GM18861 (cell line): ENCODE measurements around the gene TTC16.
"Not testable (repeated sequence)": the region's sequence is repeated elsewhere in the genome, so short reads cannot be mapped to it uniquely, and the experiment has no call there.

Experiments
- ATAC-seq: cut with Tn5 transposase; IDR thresholded peaks from one replicate; pipeline ENCODE4 v1.9.1; 2021; ENCODE audit not compliant: unreplicated experiment

Gene TTC16

DNA sequence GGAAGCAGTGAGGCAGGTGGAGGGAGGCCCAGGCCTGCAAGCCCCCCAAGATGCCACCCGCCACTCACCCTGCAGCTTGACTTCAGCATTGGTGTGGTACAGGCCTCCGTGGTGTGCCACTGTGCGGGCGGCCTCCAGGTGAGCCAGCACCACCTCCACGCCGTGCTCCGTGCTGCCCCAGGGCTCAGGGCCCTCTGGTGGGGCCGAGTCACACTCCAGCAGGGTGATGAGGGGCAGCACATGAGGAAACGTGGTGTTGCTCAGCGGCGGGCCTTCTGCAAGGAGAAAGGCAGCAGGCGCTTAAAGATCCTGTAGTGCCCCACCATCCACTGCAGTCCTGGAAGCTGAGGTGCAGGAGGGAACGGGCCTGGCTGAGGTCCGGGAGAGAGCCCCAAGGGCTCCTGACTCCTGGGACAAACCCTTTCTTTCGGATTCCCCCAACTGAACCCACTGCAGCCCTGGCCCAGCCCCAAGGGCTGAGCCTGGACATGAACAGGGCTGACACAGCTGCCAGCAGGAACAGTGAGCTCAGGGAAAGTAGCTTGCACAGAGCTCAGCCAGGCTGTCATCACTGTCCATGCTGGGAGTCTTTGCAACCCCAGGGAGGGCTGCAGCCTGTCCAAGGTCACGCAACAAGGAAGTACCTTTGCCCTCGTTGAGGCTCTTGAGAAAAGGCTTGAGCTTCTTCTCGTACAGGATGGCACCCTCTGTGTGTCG is 23.9 kb downstream of the TTC16 start:
- no peak for ATAC-seq

DNA sequence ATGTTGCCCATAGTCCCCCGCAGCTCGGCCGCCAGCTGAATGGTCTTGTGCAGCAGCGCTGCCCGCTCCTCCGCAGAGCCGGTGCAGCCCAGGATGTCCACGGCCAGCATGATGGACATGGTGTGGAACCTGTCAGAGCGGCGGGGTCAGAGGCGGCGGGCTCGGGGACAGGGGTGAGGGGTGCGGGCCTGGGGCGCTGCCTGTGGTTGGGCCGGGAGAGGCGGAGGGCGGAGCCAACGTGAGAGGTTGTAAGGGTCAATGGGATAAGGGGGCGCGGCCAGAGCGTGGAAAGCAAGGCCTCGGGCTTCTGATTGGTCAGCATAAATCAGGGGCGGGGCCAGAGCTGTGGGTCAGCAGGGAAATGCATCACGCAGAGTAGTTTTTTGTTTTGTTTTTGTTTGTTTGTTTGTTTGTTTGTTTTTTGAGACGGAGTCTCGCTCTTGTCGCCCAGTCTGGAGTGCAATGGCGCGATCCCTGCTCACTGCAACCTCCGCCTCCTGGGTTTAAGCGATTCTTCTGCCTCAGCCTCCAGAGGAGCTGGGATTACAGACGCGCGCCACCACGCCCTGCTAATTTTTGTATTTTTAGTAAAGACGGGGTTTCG is 26.1 kb downstream of the TTC16 start:
- ATAC-seq: no peak

DNA sequence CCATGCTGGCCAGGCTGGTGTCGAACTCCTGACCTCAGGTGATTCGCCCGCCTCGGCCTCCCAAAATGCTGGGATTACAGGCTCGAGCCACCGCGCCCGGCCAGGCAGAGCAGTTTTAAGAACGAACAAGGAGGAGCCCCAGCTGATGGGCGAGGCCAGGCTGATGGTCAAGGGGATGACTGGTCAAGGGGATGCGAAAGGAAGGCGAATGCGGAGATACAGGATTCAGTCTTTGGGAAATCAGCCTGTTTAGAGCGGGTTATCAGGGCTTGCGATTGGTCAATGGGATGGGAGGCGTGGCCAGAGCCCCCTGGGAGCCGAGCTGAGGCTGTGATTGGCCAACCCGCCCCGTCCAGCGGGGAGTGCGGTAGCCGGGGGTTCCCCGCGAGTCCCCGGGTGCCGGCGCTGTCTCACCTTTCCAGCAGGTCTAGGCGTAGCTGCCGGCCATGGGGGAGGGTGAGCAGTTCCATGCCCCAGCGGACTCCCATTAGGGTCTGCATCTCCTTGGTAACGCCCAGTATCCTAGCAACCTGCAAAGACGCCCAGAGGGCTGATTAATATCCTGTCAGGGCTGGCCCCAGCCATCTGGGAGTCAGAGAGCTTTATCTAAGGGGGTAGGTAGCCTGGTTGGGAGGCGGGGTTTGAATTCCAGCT is 26.7 kb downstream of the TTC16 start:
- ATAC-seq: no peak

DNA sequence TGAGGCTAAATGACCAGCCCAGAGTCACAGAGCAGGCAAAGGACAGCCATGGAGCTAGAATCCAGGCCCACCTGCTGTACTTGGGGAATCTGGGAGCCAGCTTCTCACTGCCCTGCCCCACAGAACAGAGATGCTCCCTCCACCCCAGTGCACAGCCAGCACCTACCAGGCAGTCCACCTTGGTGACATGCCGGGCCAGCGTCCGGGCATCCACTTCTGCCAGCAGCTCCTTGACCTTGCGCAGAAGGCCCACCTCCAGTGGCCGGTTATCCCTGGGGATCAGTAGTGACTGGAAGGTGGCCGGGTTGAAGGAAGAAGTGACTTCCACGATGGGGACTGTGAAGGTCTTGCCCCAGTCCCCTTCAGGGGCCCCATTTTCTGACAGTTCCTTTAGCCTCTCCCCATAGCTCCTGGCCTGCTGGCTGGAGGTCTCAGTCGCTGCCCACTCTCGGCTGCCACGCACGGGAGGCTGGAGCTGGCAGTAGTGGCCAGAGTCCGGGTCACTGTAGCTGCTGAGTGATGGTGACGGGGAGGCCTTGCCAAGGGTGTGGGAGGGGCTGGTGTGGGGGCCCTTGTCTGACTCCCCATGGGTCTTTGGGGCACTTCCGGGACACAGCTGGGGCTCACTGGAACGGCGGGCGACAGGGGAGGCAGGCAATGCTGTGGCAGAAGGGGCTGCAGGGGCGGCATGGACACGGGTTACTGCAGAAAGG is 28.7 kb downstream of the TTC16 start:
- ATAC-seq: no peak

DNA sequence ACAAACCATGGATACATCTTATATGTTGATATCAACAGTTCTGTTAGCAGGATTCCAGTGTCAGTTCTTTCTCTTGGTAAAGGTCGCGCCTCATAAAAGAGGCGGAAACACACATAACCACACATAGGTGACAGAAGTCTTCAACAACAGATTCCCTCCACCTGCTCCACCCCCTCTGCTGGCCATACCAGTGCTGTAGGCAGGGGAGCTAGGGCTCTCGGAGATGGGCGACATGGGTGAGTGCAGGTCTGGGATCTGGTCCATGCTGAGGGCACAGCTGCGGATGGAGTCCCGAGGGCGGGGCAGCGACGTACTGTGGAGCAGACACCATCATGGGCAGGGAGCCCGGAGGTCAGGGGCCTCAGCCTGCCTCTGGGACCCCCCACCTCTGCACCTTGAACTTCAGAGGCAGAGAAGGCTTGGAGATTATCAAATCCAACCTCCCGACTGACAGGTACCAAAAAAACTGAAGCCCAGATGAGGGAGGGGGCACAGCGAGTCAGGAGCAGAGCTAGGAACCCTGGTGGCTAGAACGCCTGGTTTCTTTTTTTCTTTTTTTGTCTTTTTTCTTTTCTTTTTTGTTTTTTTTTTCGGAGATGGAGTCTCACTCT is 31.2 kb downstream of the TTC16 start:
- ATAC-seq: no peak

DNA sequence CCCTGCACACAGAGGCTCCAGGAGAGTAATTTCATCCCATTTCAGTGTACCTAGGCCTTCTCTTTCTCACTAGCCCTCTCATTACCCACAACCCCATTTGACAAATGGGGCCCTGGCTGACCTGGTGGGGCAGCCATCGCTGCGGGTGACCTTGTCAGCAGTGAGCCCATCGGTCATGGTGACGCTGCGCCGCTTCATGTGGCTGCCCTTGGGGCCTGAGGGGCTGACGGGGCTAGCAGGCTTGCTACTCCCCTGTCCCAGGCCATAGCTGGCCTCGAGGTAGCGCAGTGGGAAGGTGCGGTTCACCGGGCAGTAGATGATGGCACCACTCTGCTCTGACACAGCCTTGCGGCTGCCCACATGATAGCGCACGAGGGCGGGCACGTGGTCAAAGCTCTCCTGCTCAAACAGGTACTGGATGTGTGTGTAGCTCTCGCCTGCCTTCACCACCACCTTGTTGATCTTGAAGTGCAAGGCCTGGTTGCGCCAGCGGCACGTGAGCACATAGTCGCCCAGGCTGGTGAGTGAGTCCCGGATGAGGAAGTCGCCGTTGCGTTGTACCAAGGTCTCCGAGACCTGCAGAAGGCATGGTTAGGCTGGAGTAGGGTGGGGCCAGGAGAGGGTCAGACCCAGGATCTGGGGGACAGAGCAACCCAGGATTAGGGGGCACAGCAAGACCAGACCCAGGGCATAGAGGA is 33.4 kb downstream of the TTC16 start:
- ATAC-seq: no peak

DNA sequence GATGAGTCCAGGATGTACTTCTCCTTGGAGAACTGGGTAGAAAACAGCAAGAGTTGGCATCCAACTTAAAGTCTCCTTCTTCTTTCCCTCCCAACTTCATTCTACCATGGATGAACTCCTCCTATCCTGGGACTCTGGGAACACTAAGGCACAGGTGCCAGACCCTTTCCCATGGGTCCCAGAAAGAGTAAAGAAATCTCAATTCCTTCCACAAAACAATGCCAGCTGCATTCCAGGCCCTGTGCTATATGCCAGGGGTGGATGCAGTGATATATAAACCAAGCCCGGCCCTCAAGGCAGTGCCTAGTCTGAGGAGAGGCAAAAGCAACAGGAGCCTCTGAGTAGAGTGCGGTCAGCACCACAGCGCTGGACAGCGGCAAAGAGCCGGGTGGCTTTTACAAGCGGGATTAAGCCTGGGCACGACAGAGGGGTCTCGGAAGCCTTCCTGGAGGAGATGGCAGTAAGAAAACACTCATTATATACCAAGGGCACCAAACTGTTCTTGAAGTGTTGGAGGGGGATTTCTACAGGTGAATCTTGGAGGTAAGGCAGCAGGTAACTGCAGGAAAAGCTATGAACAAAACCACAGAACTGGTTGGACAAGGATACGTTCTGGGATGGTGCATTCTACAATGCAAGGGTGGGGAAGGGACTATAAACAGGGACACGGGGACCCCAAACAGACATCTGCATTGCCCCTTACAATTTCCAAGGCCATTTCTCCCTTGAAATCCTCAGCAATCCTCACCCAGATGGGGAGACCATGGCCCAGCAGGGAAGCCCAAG is 35.6 kb downstream of the TTC16 start:
- no peak for ATAC-seq

DNA sequence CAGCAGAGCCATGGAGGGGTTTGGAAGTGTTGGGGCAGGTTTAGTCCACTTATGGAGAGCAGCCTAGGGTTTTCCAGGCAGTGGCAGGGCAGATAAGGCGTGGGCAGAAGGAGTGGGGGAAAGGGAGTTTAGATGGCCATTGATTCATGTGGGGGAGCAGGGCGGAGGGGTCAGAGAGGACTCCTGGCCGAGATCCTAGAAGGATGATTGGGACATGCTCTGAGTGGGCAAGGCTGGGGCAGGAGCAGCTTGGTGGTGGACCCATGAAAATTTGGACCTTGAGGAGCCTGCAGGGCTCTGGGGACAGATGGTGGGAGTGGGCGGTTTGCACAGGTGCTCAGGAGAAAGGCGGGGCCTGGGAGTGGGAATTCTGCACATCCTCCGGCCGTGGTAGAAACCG is 37.3 kb downstream of the TTC16 start:
- no peak for ATAC-seq

DNA sequence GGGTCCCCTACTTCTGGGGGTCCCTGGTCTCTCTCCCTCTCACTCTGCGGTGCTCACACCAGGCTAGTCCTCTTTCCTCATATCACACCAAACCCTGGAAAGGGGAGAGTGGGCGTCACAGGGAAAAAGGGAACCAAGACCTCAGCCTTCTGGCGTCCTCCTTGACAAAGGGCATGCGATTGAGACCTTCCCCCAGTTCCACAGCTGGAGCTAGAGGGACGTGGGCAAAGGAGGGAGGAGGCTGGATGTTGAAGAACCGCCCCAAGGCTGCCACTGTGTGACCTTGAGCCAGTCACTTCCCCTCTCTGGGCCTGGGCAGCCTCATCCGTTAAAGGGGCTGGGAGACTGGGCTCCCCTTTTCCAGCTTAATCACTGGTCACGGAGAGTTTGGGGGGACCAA is 37.7 kb downstream of the TTC16 start:
- ATAC-seq: no peak

DNA sequence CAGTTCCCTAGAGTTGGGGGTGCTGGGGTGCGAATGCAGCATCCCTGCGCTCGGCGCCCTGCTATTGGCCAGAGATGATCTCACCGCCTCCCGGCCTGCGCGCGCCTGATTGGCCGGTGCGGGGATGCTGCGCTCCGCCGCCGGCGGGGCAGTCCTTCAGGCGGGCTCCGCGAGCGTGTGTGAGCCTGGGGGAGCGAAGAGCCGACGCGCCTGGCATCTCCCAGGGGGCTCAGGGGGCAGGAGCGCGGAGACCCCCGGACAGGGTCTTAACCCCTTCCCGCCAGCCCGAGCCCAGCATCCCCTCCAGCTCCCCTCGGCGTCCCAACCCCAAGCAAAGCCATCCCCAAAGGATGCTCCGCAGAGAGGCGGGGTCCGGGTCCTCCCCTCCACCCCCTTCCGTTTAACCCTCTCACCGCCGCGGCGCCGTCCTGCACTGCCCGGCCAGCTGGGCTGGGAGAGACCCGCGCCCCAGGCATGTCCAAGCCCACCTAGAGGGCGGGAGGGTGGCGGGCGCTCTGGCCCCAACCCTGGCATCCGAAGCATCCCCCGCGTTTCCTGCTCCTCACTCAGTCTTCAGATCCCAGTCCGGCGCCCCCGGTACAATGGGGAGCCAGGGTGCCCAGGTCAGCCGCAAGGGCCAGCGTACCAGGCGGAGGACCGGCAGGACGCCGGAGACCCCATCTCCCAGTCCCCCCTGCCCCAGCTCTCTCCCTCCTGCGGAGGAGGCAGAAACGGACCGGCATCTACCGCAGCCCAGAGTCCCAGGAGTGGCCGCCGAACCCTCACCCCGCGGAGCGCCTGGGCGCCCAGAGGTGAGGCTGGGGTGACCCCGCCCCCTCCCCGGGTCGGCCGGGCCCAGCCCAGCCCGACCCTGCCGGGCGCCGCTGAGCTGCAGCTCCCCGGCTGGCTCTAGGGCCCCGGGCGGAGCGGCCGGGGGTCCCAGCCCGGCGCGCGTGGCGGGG is 38.5 kb downstream of the TTC16 start:
- no peak for ATAC-seq

DNA sequence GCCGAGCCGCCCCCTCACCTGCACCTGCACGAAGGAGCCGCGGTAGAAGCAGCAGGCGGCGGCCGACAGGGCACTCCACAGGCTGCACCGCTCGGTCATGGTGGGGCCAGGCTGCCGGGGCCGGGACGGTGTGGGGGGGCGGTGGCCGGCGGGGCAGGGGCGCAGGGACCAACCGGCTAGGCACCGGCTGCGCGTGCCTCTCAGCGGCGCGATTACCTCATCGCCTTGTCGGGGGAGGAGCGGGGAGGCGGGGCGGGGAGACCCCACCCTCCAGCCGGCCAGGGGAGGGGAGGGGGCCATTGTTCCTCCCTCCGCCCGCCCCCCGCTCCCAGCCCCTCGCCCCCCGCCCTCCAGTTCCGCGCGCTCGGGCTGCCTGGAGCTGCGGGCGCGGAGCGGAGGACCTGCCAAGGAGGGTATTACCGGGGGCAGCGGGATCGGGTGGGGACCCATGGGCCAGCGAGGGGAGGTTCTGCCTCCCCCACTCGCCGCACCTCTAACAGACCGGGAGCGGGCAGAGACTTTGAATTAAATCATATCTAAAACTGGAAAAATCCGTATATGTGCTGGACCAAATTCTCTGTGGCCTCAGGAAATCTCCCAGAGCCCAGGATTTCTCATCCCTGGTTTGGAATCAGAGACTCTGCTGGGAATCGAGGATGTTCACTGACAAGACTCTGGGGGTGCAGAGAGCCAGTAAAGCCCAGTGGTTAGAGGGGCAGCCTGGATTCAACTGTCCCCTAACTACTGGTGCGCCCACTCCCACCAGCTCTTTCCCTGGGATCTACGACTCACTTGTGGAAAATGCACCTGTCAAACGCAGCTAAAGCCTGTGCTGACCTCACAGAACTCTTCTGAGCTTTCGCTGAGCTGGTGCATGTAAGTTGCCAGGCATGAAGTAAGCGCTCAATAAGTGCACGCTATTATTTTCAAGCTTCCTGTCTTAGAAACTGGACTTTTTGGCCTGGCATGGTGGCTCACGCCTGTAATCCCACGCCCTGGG is 39.5 kb downstream of the TTC16 start:
- no peak for ATAC-seq

DNA sequence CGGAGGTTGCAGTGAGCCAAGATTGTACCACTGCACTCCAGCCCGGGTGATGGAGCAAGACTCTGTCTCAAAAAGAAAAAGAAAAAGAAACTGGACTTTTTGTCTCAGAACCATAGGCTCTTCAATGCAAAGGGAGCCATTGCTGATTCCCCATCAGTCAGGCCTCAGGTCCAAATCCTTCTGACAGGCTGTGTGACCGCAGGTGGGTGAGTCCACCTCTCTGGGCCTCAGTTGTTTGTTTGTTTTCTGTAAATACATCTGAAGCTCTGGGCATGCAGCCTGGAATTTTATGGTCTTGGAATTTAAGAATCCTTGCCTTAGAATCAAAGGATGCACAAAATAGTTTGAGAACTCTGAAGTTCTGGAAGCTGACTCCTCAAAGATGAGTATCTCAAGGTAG is 40.4 kb downstream of the TTC16 start:
- no peak for ATAC-seq

DNA sequence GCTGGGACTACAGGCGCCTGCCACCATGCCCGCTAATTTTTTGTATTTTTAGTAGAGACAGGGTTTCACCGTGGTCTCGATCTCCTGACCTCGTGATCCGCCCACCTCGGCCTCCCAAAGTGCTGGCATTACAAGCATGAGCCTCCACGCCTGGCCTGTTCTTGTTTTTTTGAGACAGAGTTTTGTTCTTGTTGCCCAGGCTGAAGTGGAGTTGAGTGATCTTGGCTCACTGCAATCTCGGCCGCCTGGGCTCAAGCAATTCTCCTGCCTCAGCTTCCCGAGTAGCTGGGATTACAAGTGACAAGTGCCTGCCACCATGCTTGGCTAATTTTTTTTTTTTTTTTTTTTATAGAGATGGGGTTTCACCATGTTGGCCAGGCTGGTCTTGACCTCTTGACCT is 40.9 kb downstream of the TTC16 start:
- not testable (repeated sequence) for ATAC-seq

DNA sequence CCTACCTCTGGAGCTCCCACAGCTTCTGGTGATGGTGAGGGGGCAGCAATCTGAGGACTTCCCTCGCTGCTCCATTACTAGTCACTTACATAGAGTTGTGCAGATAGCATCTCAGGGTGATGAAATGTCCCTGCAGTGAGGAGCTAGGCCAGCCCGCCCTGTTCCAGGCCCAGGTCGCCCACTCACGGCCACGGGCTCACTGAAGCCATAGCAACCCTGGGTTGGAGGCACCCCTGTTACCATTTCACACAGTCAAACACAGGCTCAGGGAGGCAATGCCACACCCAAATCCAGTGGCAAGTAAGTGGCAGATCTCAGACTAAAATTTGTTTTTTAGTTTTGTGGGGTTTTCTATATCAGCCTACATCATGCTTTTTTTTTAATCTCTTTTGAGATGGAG is 43.0 kb downstream of the TTC16 start:
- no peak for ATAC-seq

DNA sequence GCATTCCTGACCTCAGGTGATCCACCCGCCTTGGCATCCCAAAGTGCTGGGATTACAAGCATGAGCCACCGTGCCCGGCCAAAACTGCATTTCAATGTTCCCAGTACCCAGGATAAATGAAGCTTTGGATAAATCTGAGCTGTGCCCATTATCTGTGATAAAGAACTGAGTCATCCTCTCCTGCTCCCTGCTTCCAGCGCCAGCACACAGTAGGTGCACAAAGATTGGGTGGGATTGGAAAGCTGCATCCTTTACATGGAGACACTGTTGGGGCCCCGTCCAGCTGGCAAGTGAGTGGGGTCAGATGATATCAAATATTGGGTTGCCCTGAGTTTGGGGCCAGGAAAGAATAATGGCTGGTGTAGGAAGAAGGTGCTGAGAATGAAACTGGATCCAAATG is 45.2 kb downstream of the TTC16 start:
- no peak for ATAC-seq

DNA sequence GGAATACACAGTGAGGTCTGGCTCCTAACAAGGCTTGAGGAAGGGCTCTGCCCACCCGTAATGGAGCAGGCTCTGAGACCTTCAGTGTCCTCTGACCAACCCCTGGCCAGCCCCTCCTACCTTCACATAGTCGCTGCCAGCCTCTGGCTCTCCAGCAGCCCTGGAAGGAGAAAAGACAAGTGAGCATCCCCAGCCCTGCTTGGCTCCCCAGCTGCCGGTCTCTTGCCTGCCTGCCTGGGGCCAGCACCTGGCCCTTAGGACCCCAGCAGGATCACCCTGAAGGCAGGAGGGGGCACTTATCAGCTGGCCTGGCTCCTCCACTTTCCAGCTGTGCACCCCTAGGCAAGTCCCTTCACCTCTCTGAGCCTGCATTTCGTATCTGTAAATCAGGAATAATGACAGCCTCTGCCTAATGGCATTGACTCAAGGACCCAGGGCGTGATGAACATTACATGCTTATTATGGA is 45.6 kb downstream of the TTC16 start:
- no peak for ATAC-seq

DNA sequence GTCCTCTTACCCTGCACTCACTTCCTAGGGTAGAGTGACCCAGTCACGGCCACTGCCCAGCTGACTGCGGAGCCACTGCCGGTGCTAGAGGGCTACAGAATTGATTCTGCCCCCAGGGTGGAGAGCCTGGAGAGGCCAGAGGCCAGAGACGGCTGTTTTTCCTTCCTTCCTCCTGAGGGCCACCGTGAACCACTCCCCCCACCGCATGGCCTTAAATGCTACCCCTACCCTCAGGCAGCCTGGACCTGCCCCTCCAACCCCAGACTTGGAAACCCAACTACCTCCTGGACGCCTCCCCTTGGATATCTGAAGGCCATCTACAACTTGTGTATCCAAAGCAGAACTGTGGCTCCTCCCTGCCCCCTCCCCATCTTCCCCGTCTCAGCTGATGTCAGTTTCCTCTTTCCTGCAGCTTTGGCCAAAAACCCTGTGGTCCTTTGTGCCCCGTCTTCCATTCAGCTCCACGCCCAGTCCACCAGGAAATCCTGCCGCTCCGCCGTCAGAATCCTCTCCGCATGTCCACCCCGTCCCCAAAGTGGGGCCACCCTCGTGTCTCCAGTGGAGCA is 46.3 kb downstream of the TTC16 start:
- no peak for ATAC-seq
